GM23338 (cell line): ENCODE measurements around the gene KIAA0232. TPM values are rescaled to one million over a fixed set of nuclear protein-coding genes. Genes with fewer than 3 reads are reported as not detected.

ENCODE experiments used
- ATAC-seq: fragments of 200-7000 bp; cut with Tn5 transposase; 3 replicates; pipeline ENCODE4 v1.9.1; 2020
- DNase-seq: peaks from one replicate; pipeline ENCODE4 v3.0.0-alpha.2; 2015; ENCODE audit warnings: low spot score
- H2AFZ ChIP-seq: fragments of 200-600 bp; sonication (generic); 2 replicates; pipeline ENCODE4 v1.8.0; 2016; ENCODE audit warnings: antibody characterized with exemption, mild to moderate bottlenecking, moderate library complexity
- H3F3A ChIP-seq: fragments of 200-600 bp; sonication (generic); replicated peaks from 2 replicates; pipeline ENCODE4 v1.8.0; 2017; ENCODE audit warnings: antibody characterized with exemption, mixed run types, low read depth
- H3K27ac ChIP-seq: fragments of 200-600 bp; sonication (generic); 2 replicates; pipeline ENCODE4 v1.6.1; 2016; ENCODE audit warnings: low read depth
- H3K27me3 ChIP-seq: fragments of 200-600 bp; sonication (generic); 2 replicates; pipeline ENCODE4 v1.8.0; 2016; ENCODE audit warnings: mild to moderate bottlenecking, mixed run types, moderate library complexity; ENCODE audit not compliant: insufficient read depth
- H3K36me3 ChIP-seq: fragments of 200-600 bp; sonication (generic); 2 replicates; pipeline ENCODE4 v1.8.0; 2016; ENCODE audit warnings: mild to moderate bottlenecking; ENCODE audit not compliant: insufficient read depth
- H3K4me1 ChIP-seq: fragments of 200-600 bp; sonication (generic); 2 replicates; pipeline ENCODE4 v1.8.0; 2016; ENCODE audit warnings: mild to moderate bottlenecking, moderate library complexity; ENCODE audit not compliant: insufficient read depth
- H3K4me2 ChIP-seq: fragments of 200-600 bp; sonication (generic); 2 replicates; pipeline ENCODE4 v1.7.1; 2017; ENCODE audit warnings: mixed run types
- H3K4me3 ChIP-seq: fragments of 200-600 bp; sonication (generic); 2 replicates; pipeline ENCODE4 v1.6.1; 2016; ENCODE audit warnings: mixed run types
- H3K79me2 ChIP-seq: fragments of 200-600 bp; sonication (generic); replicated peaks from 2 replicates; pipeline ENCODE4 v1.8.0; 2017; ENCODE audit warnings: mild to moderate bottlenecking; ENCODE audit not compliant: insufficient read depth
- H3K9me2 ChIP-seq: fragments of 200-600 bp; sonication (generic); 2 replicates; pipeline ENCODE4 v1.8.0; 2017; ENCODE audit not compliant: insufficient read depth
- H4K20me1 ChIP-seq: fragments of 200-600 bp; sonication (generic); replicated peaks from 2 replicates; pipeline ENCODE4 v1.8.0; 2017; ENCODE audit warnings: mild to moderate bottlenecking; ENCODE audit not compliant: insufficient read depth
- H3K27ac Mint-ChIP-seq: 2 replicates; pipeline ENCODE4 v1.8.0; 2020; ENCODE audit warnings: inconsistent platforms, mild to moderate bottlenecking, moderate library complexity, mixed read lengths
- H3K27me3 Mint-ChIP-seq: 3 replicates; pipeline ENCODE4 v1.8.0; 2022; ENCODE audit warnings: low read depth, mild to moderate bottlenecking, moderate library complexity, mixed read lengths, inconsistent platforms; ENCODE audit not compliant: insufficient read depth, poor library complexity
- H3K36me3 Mint-ChIP-seq: 3 replicates; pipeline ENCODE4 v1.8.0; 2021; ENCODE audit warnings: low read depth, mild to moderate bottlenecking, inconsistent platforms, moderate library complexity, mixed read lengths
- H3K4me1 Mint-ChIP-seq: 3 replicates; pipeline ENCODE4 v1.8.0; 2020; ENCODE audit warnings: mild to moderate bottlenecking, inconsistent platforms, mixed read lengths
- H3K4me3 Mint-ChIP-seq: 3 replicates; pipeline ENCODE4 v1.8.0; 2021; ENCODE audit warnings: moderate library complexity, mild to moderate bottlenecking, inconsistent platforms, mixed read lengths
- H3K9me3 Mint-ChIP-seq: 3 replicates; pipeline ENCODE4 v1.8.0; 2020; ENCODE audit warnings: moderate library complexity, mild to moderate bottlenecking, inconsistent platforms, mixed read lengths
- CREB1 ChIP-seq: fragments of 250-450 bp; sonication (Bioruptor Pico); IDR thresholded peaks from 2 replicates; pipeline ENCODE4 v1.5.0; 2020; ENCODE audit warnings: low read depth, mild to moderate bottlenecking, moderate library complexity
- EZH2 ChIP-seq: fragments of 200-600 bp; sonication (generic); IDR thresholded peaks from one replicate; pipeline ENCODE4 v1.8.0; 2017; ENCODE audit warnings: antibody characterized with exemption, mild to moderate bottlenecking, low read depth; ENCODE audit not compliant: unreplicated experiment
- EZH2phosphoT487 ChIP-seq: fragments of 200-600 bp; sonication (generic); IDR thresholded peaks from one replicate; pipeline ENCODE4 v1.8.1; 2018; ENCODE audit warnings: antibody characterized with exemption; ENCODE audit not compliant: unreplicated experiment
- JUNB ChIP-seq: IDR thresholded peaks from one replicate; pipeline ENCODE4 v1.6.1; 2016; ENCODE audit warnings: antibody characterized with exemption; ENCODE audit not compliant: unreplicated experiment
- NANOG ChIP-seq: IDR thresholded peaks from 2 replicates; pipeline ENCODE4 v1.6.1; 2016; ENCODE audit warnings: antibody characterized with exemption, borderline replicate concordance
- POLR2AphosphoS5 ChIP-seq: IDR thresholded peaks from 2 replicates; pipeline ENCODE4 v1.6.1; 2016; ENCODE audit warnings: antibody characterized with exemption, low read depth
- STAT1 ChIP-seq: IDR thresholded peaks from one replicate; pipeline ENCODE4 v1.6.1; 2016; ENCODE audit warnings: antibody characterized with exemption; ENCODE audit not compliant: unreplicated experiment
- ZNF114 ChIP-seq: fragments of 250-450 bp; sonication (Bioruptor Pico); IDR thresholded peaks from 2 replicates; pipeline ENCODE4 v1.5.0; 2020; ENCODE audit warnings: mild to moderate bottlenecking, moderate library complexity
- ZNF331 ChIP-seq: fragments of 250-450 bp; sonication (Bioruptor Pico); IDR thresholded peaks from 2 replicates; pipeline ENCODE4 v1.5.0; 2020; ENCODE audit warnings: low read depth, mild to moderate bottlenecking, moderate library complexity
- polyA plus RNA-seq: library from polyadenylated mRNA; unstranded; fragments of >200 nt; fragmentation: Nextera tagmentation; extraction: Ambion mirVana; gene quantifications from 2 replicates; pipeline ENCODE4 v1.2.1, GENCODE V29; 2016
- total RNA-seq: library from RNA; depleted of rRNA; stranded (reverse); fragments of >200 nt; shearing (Covaris generic); gene quantifications from 2 replicates; pipeline ENCODE4 v1.2.3, GENCODE V29; 2014
- TF ChIP-seq, protein P1 (sequence below): IDR thresholded peaks from one replicate; pipeline ENCODE4 v1.6.1; 2018; ENCODE audit warnings: antibody characterized with exemption; ENCODE audit not compliant: unreplicated experiment
- TF ChIP-seq, protein P2 (sequence below): IDR thresholded peaks from 2 replicates; pipeline ENCODE4 v1.6.1; 2016; ENCODE audit warnings: antibody characterized with exemption
- TF ChIP-seq, protein P3 (sequence below): fragments of 250-450 bp; sonication (Bioruptor Pico); IDR thresholded peaks from 2 replicates; pipeline ENCODE4 v1.5.0; 2020; ENCODE audit warnings: mild to moderate bottlenecking, moderate library complexity
- TF ChIP-seq, protein P4 (sequence below), 2 experiments: fragments of 200-600 bp in 1 of 2; sonication (generic) in 1 of 2; conservative IDR thresholded peaks; 2 replicates each; pipeline versions ENCODE4 v1.5.1 to v1.6.1; 2016 to 2017; ENCODE audit warnings: antibody characterized with exemption in 2 of 2, low read depth in 2 of 2, mild to moderate bottlenecking in 2 of 2, moderate library complexity in 1 of 2

The KIAA0232 gene
- total and polyA plus RNA-seq, 2 experiments from 2014 or later = 14.3 to 34.9 TPM

DNA sequence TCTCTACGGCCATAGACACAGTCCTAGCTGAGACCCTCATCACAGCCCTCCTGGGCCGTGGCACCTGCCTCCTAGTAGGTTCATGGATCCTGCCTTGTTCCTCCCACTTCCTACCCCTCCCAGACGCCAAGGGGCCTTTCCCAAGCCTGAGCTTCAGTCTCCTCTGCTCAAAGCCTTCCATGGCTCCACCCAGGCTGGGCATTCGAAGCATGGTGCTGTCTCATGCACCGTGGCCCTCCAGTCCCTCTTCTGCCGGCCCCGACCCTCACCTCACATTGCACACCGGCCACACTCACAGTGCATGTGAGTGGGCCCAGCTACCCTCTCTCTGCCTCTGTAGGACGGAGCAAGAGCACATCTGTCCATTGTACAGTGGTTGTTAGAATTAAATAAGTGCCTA, 21.7 kb upstream of the KIAA0232 start:
- Histone ChIP-seq H3K4me3 (no peak overlapping the region), H3K27me3 (no peaks in the 10 kb centered on the region), H3K4me1 (no peaks in the 10 kb centered on the region), H3K9me2 (no peaks in the 10 kb centered on the region), H3K4me2 (no peak overlapping the region), H4K20me1 (no peaks in the 10 kb centered on the region), H2AFZ (no peak overlapping the region), H3F3A (no peaks in the 10 kb centered on the region), H3K36me3 (no peaks in the 10 kb centered on the region), H3K27ac (no peak overlapping the region), H3K79me2 (no peaks in the 10 kb centered on the region)
- ATAC-seq (no peak), DNase-seq (no peak)
- H3K4me3 Mint-ChIP-seq = no peak overlapping the region
- 0 out of 3 replicates have a peak, but pooled peaks cover 4% of the 10 kb centered on the region for H3K4me1 Mint-ChIP-seq
- H3K27me3 Mint-ChIP-seq = peaks cover 2% of the 10 kb centered on the region
- H3K36me3 Mint-ChIP-seq = no peaks in the 10 kb centered on the region
- TF ChIP-seq, protein P1, sequence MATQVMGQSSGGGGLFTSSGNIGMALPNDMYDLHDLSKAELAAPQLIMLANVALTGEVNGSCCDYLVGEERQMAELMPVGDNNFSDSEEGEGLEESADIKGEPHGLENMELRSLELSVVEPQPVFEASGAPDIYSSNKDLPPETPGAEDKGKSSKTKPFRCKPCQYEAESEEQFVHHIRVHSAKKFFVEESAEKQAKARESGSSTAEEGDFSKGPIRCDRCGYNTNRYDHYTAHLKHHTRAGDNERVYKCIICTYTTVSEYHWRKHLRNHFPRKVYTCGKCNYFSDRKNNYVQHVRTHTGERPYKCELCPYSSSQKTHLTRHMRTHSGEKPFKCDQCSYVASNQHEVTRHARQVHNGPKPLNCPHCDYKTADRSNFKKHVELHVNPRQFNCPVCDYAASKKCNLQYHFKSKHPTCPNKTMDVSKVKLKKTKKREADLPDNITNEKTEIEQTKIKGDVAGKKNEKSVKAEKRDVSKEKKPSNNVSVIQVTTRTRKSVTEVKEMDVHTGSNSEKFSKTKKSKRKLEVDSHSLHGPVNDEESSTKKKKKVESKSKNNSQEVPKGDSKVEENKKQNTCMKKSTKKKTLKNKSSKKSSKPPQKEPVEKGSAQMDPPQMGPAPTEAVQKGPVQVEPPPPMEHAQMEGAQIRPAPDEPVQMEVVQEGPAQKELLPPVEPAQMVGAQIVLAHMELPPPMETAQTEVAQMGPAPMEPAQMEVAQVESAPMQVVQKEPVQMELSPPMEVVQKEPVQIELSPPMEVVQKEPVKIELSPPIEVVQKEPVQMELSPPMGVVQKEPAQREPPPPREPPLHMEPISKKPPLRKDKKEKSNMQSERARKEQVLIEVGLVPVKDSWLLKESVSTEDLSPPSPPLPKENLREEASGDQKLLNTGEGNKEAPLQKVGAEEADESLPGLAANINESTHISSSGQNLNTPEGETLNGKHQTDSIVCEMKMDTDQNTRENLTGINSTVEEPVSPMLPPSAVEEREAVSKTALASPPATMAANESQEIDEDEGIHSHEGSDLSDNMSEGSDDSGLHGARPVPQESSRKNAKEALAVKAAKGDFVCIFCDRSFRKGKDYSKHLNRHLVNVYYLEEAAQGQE = no peak
- TF ChIP-seq ZNF114 (CRISPR knock-in tag) (no peak), EZH2phosphoT487 (no peak), POLR2AphosphoS5 (no peak), ZNF331 (no peak), EZH2 (no peak), NANOG (no peak), CREB1 (CRISPR knock-in tag) (no peak), JUNB (no peak), STAT1 (no peak)
- TF ChIP-seq, protein P2, sequence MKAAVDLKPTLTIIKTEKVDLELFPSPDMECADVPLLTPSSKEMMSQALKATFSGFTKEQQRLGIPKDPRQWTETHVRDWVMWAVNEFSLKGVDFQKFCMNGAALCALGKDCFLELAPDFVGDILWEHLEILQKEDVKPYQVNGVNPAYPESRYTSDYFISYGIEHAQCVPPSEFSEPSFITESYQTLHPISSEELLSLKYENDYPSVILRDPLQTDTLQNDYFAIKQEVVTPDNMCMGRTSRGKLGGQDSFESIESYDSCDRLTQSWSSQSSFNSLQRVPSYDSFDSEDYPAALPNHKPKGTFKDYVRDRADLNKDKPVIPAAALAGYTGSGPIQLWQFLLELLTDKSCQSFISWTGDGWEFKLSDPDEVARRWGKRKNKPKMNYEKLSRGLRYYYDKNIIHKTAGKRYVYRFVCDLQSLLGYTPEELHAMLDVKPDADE = no peak
- TF ChIP-seq, protein P3, sequence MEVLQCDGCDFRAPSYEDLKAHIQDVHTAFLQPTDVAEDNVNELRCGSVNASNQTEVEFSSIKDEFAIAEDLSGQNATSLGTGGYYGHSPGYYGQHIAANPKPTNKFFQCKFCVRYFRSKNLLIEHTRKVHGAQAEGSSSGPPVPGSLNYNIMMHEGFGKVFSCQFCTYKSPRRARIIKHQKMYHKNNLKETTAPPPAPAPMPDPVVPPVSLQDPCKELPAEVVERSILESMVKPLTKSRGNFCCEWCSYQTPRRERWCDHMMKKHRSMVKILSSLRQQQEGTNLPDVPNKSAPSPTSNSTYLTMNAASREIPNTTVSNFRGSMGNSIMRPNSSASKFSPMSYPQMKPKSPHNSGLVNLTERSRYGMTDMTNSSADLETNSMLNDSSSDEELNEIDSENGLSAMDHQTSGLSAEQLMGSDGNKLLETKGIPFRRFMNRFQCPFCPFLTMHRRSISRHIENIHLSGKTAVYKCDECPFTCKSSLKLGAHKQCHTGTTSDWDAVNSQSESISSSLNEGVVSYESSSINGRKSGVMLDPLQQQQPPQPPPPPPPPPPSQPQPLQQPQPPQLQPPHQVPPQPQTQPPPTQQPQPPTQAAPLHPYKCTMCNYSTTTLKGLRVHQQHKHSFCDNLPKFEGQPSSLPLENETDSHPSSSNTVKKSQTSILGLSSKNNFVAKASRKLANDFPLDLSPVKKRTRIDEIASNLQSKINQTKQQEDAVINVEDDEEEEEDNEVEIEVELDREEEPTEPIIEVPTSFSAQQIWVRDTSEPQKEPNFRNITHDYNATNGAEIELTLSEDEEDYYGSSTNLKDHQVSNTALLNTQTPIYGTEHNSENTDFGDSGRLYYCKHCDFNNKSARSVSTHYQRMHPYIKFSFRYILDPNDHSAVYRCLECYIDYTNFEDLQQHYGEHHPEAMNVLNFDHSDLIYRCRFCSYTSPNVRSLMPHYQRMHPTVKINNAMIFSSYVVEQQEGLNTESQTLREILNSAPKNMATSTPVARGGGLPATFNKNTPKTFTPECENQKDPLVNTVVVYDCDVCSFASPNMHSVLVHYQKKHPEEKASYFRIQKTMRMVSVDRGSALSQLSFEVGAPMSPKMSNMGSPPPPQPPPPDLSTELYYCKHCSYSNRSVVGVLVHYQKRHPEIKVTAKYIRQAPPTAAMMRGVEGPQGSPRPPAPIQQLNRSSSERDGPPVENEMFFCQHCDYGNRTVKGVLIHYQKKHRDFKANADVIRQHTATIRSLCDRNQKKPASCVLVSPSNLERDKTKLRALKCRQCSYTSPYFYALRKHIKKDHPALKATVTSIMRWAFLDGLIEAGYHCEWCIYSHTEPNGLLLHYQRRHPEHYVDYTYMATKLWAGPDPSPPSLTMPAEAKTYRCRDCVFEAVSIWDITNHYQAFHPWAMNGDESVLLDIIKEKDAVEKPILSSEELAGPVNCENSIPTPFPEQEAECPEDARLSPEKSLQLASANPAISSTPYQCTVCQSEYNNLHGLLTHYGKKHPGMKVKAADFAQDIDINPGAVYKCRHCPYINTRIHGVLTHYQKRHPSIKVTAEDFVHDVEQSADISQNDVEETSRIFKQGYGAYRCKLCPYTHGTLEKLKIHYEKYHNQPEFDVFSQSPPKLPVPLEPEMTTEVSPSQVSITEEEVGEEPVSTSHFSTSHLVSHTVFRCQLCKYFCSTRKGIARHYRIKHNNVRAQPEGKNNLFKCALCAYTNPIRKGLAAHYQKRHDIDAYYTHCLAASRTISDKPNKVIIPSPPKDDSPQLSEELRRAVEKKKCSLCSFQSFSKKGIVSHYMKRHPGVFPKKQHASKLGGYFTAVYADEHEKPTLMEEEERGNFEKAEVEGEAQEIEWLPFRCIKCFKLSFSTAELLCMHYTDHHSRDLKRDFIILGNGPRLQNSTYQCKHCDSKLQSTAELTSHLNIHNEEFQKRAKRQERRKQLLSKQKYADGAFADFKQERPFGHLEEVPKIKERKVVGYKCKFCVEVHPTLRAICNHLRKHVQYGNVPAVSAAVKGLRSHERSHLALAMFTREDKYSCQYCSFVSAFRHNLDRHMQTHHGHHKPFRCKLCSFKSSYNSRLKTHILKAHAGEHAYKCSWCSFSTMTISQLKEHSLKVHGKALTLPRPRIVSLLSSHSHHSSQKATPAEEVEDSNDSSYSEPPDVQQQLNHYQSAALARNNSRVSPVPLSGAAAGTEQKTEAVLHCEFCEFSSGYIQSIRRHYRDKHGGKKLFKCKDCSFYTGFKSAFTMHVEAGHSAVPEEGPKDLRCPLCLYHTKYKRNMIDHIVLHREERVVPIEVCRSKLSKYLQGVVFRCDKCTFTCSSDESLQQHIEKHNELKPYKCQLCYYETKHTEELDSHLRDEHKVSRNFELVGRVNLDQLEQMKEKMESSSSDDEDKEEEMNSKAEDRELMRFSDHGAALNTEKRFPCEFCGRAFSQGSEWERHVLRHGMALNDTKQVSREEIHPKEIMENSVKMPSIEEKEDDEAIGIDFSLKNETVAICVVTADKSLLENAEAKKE (CRISPR knock-in tag) = no peak
- TF ChIP-seq, protein P4, sequence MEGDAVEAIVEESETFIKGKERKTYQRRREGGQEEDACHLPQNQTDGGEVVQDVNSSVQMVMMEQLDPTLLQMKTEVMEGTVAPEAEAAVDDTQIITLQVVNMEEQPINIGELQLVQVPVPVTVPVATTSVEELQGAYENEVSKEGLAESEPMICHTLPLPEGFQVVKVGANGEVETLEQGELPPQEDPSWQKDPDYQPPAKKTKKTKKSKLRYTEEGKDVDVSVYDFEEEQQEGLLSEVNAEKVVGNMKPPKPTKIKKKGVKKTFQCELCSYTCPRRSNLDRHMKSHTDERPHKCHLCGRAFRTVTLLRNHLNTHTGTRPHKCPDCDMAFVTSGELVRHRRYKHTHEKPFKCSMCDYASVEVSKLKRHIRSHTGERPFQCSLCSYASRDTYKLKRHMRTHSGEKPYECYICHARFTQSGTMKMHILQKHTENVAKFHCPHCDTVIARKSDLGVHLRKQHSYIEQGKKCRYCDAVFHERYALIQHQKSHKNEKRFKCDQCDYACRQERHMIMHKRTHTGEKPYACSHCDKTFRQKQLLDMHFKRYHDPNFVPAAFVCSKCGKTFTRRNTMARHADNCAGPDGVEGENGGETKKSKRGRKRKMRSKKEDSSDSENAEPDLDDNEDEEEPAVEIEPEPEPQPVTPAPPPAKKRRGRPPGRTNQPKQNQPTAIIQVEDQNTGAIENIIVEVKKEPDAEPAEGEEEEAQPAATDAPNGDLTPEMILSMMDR (conservative IDR thresholded peaks at IDR 0.05; ENCODE audit: low read depth in 2 of 2) = no peak
- H3K27ac Mint-ChIP-seq = no peak overlapping the region
- no peaks in the 10 kb centered on the region for H3K9me3 Mint-ChIP-seq
